Measurements from ENCODE around the gene MACROD2. TPM values are rescaled to one million over a fixed set of nuclear protein-coding genes. Genes with fewer than 3 reads are reported as not detected.

MACROD2 gene
- total RNA-seq, 2 donors from 2014 or later, result 0.94 to 10.4 TPM

- Histone ChIP-seq H3K4me3 (no peak overlapping the region), H3K9me3 (peaks cover 0 to 6% of the 10 kb centered on the region in 2 donors), H3K36me3 (no peaks in the 10 kb centered on the region), H3K4me1 (peaks cover 0 to 10% of the 10 kb centered on the region in 2 donors), H3K27ac (no peak overlapping the region), H3K27me3 (no peaks in the 10 kb centered on the region)
- TF ChIP-seq CTCF (IDR thresholded peaks at IDR 0.05), result no peak
- DNase-seq (ENCODE audit: low spot score), result no peak
Observed at GRCh38 chr20:16064989-16065707, 2069.8 kb downstream of the MACROD2 start.

GRCh38 chr20:16066571-16066970, 2071.3 kb downstream of the MACROD2 start:
- Histone ChIP-seq H3K4me1 (peaks cover 0 to 10% of the 10 kb centered on the region in 2 donors), H3K27ac (no peak overlapping the region), H3K4me3 (no peak overlapping the region), H3K27me3 (no peaks in the 10 kb centered on the region), H3K9me3 (peaks cover 0 to 6% of the 10 kb centered on the region in 2 donors), H3K36me3 (no peaks in the 10 kb centered on the region)
- no peak for DNase-seq (ENCODE audit: low spot score)
- TF ChIP-seq CTCF (IDR thresholded peaks at IDR 0.05), result no peak

GRCh38 chr20:16069389-16070010, 2074.2 kb downstream of the MACROD2 start:
- no peak for DNase-seq (ENCODE audit: low spot score)
- Histone ChIP-seq H3K36me3 (no peaks in the 10 kb centered on the region), H3K27ac (no peak overlapping the region), H3K9me3 (peaks cover 0 to 6% of the 10 kb centered on the region in 2 donors), H3K4me1 (peaks cover 0 to 10% of the 10 kb centered on the region in 2 donors), H3K4me3 (no peak overlapping the region), H3K27me3 (no peaks in the 10 kb centered on the region)
- no peak for TF ChIP-seq CTCF (IDR thresholded peaks at IDR 0.05)

GRCh38 chr20:16072220-16072619, 2076.9 kb downstream of the MACROD2 start:
- no peak for DNase-seq (ENCODE audit: low spot score)
- TF ChIP-seq CTCF (IDR thresholded peaks at IDR 0.05), result no peak
- H3K4me1 ChIP-seq, result no peaks in the 10 kb centered on the region
- peaks cover 0 to 3% of the 10 kb centered on the region in 2 donors for H3K9me3 ChIP-seq
- H3K4me3 ChIP-seq, result no peak overlapping the region
- no peaks in the 10 kb centered on the region for H3K36me3 ChIP-seq
- no peak overlapping the region for H3K27ac ChIP-seq
- H3K27me3 ChIP-seq, result no peaks in the 10 kb centered on the region

GRCh38 chr20:16078172-16078898, 2083.0 kb downstream of the MACROD2 start:
- no peak for TF ChIP-seq CTCF (IDR thresholded peaks at IDR 0.05)

More at GRCh38 chr20:16078172-16078898, 2083.0 kb downstream of the MACROD2 start:
- no peak for DNase-seq (ENCODE audit: low spot score)
- H3K9me3 ChIP-seq, result no peaks in the 10 kb centered on the region
- no peak overlapping the region for H3K4me3 ChIP-seq
- H3K4me1 ChIP-seq, result no peaks in the 10 kb centered on the region
- H3K27me3 ChIP-seq, result no peaks in the 10 kb centered on the region
- no peak overlapping the region for H3K27ac ChIP-seq
- H3K36me3 ChIP-seq, result no peaks in the 10 kb centered on the region

All from right atrium auricular region (tissue), 2 donors.